Aorta (tissue), 5 donors: ENCODE data around the gene SMIM34. TPM values are rescaled to one million over a fixed set of nuclear protein-coding genes. Genes with fewer than 3 reads are reported as not detected.
"Not testable (repeated sequence)": the region's sequence is repeated elsewhere in the genome, so short reads cannot be mapped to it uniquely, and the experiment has no call there.

Experiments used
- ATAC-seq: fragments of 200-7000 bp; cut with Tn5 transposase; one replicate; pipeline ENCODE4 v1.9.1; 2022; ENCODE audit warnings: moderate library complexity; ENCODE audit not compliant: low FRiP score
- DNase-seq, 2 donors: peaks; one replicate each; pipeline ENCODE4 v3.0.0-alpha.2; 2020
- H3K27ac ChIP-seq, 2 donors: one replicate each; pipeline ENCODE4 v1.5.1; 2013; ENCODE audit warnings: low read length in 2 of 2, mild to moderate bottlenecking in 2 of 2, moderate library complexity in 2 of 2, control low read depth in 1 of 2, inconsistent platforms in 1 of 2, low read depth in 1 of 2
- H3K27me3 ChIP-seq, 2 donors: one replicate each; pipeline ENCODE4 v1.6.1; 2013; ENCODE audit warnings: control low read depth in 1 of 2, low read length in 1 of 2, mild to moderate bottlenecking in 1 of 2, moderate library complexity in 1 of 2; ENCODE audit not compliant: insufficient read depth in 2 of 2, control insufficient read depth in 1 of 2
- H3K36me3 ChIP-seq, 2 donors: one replicate each; pipeline ENCODE4 v1.6.1; 2013; ENCODE audit warnings: control low read depth in 1 of 2, low read length in 1 of 2, mild to moderate bottlenecking in 1 of 2; ENCODE audit not compliant: insufficient read depth in 2 of 2, control insufficient read depth in 1 of 2
- H3K4me1 ChIP-seq, 2 donors: one replicate each; pipeline ENCODE4 v1.6.1; 2013; ENCODE audit warnings: low read length in 2 of 2, control low read depth in 1 of 2, mild to moderate bottlenecking in 1 of 2, moderate library complexity in 1 of 2; ENCODE audit not compliant: insufficient read depth in 2 of 2, control insufficient read depth in 1 of 2
- H3K4me3 ChIP-seq, 2 donors: one replicate each; pipeline ENCODE4 v1.5.1; 2013; ENCODE audit warnings: low read length in 2 of 2, control low read depth in 1 of 2, mild to moderate bottlenecking in 1 of 2
- H3K9me3 ChIP-seq: one replicate; pipeline ENCODE4 v1.6.1; 2013; ENCODE audit warnings: mild to moderate bottlenecking, low read length; ENCODE audit not compliant: control insufficient read depth
- WGBS, 2 donors: extraction: QIAGEN DNeasy Blood & Tissue Kit; methylation state at CpG; one replicate each; pipeline ENCODE4 v1.1.7; 2013; 5-methylcytosine and 5-hydroxymethylcytosine counted together
- intact Hi-C, 2 donors: fragments of 100-400 bp; cut with DNase I; formaldehyde crosslinking; loops; one replicate each; pipeline versions ENCODE4 v1.14.2 to v1.15.0; 2022
- polyA plus RNA-seq, 2 donors: library from polyadenylated mRNA; stranded (reverse); fragments of 200-250 nt; gene quantifications; one replicate each; pipeline ENCODE4 v1.2.3, GENCODE V29; 2013
- total RNA-seq, 2 donors: library from RNA; stranded (reverse); fragmentation: NEBNext Ultra II Directional; extraction: Animal tissue kit (Norgen Biotek cat#: 25700); gene quantifications; one replicate each; pipeline ENCODE4 v1.2.1, GENCODE V29; 2021
- donor health status: healthy with polysubstance abuse.
- donor health status: Bipolar disorder and iron deficiency.
- donor health status: DM: no; HTN: no; CAD: no.
- donor health status: DM: no; HTN: no; CAD: no.
- donor health status: DM: yes; HTN: yes; CAD: no.

The SMIM34 gene
- total and polyA plus RNA-seq, 4 donors, result not detected

DNA sequence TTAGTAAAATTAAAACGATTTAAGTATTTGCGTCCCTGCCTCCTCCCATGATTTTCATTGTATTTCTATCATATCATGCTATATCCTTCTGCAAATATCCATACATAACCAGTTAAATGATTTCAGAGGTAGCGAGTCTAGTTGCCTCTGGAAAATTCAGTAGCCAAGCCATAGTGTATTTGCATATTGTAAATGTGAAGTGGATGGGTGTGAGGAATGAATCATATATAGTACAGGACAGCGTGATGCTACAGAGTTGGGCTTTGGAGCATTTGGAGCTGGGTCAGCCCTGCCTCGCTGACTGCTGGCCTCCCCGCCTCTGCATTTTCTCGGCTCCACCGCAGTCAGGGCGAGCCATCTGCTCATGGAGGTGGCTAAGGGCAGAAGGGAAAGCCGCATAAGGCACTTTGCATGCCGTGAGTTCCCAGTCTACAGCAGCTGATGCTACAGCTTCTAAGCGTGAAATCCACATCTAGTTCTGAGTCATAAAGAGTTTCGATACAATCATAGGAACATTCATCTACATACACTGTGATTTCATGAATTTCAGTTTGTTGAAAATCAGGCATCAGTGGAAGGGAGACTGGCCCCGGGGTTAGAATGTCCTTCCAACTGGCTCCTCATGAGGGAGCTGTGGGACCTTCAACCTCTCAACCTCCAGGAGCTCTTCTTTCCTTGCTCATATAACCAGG lies 39.9 kb downstream of the SMIM34 start:
- intact Hi-C loops, DNase-seq: not testable (repeated sequence)
- no CpG with 5 or more reads among the region's 14 CpGs for WGBS, 2 donors

GRCh38 chr21:34383138-34383537 lies 40.6 kb downstream of the SMIM34 start:
- intact Hi-C loops, result not testable (repeated sequence)

More for the DNA sequence above, 39.9 kb downstream of the SMIM34 start:
- not testable (repeated sequence) for H3K4me3 ChIP-seq, H3K36me3 ChIP-seq, H3K4me1 ChIP-seq, H3K27me3 ChIP-seq, ATAC-seq, H3K27ac ChIP-seq, H3K9me3 ChIP-seq

GRCh38 chr21:34375619-34375972 lies 48.2 kb downstream of the SMIM34 start:
- intact Hi-C loops, H3K4me3 ChIP-seq, H3K36me3 ChIP-seq, H3K9me3 ChIP-seq, DNase-seq, H3K4me1 ChIP-seq, H3K27me3 ChIP-seq, H3K27ac ChIP-seq: not testable (repeated sequence)
- no CpG with 5 or more reads among the region's 33 CpGs for WGBS, 2 donors
- ATAC-seq, result peak; percentile 74

More at GRCh38 chr21:34383138-34383537, 40.6 kb downstream of the SMIM34 start:
- WGBS, 2 donors, result no CpG with 5 or more reads among the region's 2 CpGs
- H3K27ac ChIP-seq, H3K9me3 ChIP-seq, H3K36me3 ChIP-seq, H3K4me3 ChIP-seq, DNase-seq, H3K4me1 ChIP-seq, ATAC-seq, H3K27me3 ChIP-seq: not testable (repeated sequence)

GRCh38 chr21:34374940-34375618 lies 48.7 kb downstream of the SMIM34 start, which contains the start of gene SMIM11:
SMIM11 (plus strand) TSS chr21:34375507; CDS start chr21:34379505, 3,998 bp downstream.
- intact Hi-C loops, DNase-seq, H3K4me3 ChIP-seq, H3K9me3 ChIP-seq, H3K27me3 ChIP-seq, H3K4me1 ChIP-seq, H3K27ac ChIP-seq, H3K36me3 ChIP-seq: not testable (repeated sequence)
- peak; percentile 97 for ATAC-seq
- WGBS, 2 donors, result no CpG with 5 or more reads among the region's 49 CpGs

- H3K4me1 ChIP-seq, H3K9me3 ChIP-seq, H3K27me3 ChIP-seq, H3K27ac ChIP-seq, intact Hi-C loops, H3K4me3 ChIP-seq, ATAC-seq, DNase-seq, H3K36me3 ChIP-seq: not testable (repeated sequence)
- WGBS, 2 donors, result no CpG with 5 or more reads among the region's 8 CpGs
Measured at GRCh38 chr21:34374462-34374861, 49.3 kb downstream of the SMIM34 start.

DNA sequence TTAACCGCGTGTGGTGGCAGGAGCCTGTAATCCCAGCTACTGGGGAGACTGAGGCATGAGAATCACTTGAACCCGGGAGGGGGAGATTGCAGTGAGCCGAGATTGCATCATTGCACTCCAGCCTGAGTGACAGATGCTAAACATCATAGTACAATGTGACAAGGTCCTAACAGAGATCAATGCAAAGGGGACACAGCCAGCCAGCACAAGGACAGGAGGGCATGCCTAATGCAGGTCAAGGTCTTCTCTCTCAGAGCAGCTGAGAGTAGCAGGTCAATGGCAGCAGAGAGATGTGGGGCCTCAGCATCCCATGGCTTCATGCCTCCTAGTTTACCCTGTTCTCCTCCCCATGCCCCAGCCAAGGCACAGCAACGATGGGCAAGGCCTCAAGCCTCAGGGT lies 51.4 kb downstream of the SMIM34 start:
- Histone ChIP-seq H3K4me3 (no peak overlapping the region), H3K36me3 (peaks cover 0 to 2% of the 10 kb centered on the region in 2 donors), H3K27ac (no peak overlapping the region), H3K27me3 (no peaks in the 10 kb centered on the region), H3K9me3 (no peaks in the 10 kb centered on the region), H3K4me1 (no peaks in the 10 kb centered on the region)
- WGBS, 2 donors, result 83 to 92% methylated on average over 5 of the region's 5 CpGs
- no peak for DNase-seq
- intact Hi-C loops, result no loop called here
- ATAC-seq, result no peak

DNA sequence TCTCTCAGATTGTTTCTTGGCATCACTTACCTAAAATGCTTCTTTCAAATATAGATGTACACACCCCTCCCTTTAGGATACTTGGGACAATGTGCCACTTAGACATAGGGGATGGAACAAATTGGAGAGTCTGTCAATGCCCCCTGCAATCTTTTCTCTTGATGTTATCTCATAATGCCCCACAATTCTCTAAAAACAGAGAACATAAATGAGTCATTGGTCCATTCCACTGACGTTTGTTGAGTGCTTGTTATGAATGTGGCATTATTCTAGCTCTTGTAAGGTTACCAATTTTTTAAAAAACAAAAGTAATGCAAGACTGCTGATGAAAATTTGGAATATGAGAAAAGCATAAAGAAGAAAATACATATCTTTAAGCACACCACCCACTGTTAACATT lies 54.0 kb downstream of the SMIM34 start:
- Histone ChIP-seq H3K27ac (no peak overlapping the region), H3K4me1 (no peaks in the 10 kb centered on the region), H3K27me3 (no peaks in the 10 kb centered on the region), H3K4me3 (no peak overlapping the region), H3K9me3 (no peaks in the 10 kb centered on the region), H3K36me3 (peaks cover 0 to 2% of the 10 kb centered on the region in 2 donors)
- DNase-seq (no peak), ATAC-seq (no peak)
- intact Hi-C loops, result no loop called here
- WGBS, 2 donors, result 44 to 55% methylated on average over 1 of the region's 1 CpG
